ENCODE results near the gene FBXO2.

The FBXO2 gene

DNA sequence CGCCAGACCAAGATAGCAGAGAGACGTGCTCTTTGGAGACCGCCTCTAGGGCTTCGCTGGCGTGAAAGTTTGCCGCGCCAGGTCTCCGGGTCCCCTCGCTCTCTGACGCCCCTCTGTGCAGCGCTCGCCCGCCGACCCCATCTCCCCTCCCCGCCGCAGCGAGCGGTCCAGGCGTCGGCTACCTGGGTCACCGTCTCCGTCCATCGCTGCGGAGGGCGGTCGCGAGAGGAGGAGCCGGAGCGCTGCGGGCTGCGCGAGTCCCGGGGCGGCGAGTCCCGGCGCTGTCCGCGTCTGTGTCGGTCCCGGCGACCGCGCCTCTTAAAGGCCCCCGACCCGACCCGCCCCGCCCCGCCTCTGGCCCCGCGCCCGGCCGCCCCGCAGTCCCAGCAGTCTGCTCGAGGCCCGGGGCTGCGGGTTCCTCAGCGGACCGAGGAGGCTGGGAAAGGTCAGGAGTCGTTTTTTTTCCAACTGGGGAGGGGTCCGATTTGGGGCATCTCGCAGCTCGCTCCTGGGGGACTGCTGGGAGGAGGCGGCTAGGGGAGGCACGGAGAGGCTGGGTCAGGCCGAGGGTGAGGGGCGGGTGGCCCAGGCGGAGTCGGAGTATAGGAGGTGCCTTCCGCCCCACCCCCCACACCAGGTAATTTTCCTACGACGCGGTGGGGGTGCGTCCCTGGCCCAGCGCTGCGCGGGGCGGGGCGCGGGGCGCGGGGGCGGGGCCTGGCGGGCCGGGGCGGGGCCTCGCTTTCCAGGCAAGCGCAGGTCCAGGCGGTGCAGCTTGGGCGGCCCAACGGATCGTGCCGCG lies at the start of gene FBXO2, which contains the start of gene FBXO44:
TSS of gene FBXO2 (minus strand) at position 293 of the 802 bp plus-strand sequence. CDS start at position 204, 89 bp downstream.
TSS of gene FBXO44 (plus strand) at position 741 of the 802 bp plus-strand sequence. CDS start 959 bp downstream, outside the sequence.
- DNase-seq (ENCODE audit: low read depth), result no peak

DNA sequence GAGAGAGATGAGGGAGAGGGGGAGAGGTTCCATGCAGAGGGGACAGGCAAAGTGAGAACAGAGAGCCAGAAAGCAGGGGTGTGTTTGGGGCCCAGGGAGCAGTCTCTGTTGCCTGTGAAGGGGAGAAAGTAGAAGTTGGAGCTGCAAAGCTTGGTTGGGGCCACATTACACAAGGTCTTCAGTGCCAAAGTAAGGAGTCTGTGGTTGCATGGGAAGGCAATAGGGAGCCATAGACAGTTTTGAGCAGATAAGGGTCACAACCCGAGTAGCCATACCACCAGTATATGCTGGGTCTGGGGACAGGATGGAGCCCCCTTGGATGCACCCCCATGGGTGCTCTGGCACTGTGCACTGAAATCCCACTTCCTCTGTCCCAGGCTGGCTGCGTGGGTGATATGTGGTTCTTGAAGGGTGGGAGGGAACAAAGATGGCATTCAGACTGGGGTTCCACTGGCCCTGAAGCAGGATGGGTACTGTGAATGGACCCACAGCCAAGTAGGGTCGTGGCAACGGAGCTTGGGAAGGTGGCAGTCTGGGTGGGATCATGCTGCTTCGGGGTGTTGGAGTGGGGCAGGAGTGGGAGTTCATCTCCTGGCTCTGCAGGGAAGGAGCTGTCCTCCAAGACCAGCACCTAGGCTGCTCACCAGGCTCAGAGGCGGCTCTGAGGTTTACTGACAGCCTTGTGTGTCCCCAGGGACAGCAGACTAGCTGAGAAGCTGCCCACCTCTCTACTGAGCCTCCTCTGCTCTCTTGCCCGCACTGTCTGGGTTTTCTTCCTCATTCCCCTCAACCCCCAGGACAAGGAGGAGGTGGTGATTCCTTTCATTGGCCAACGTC lies 49.3 kb upstream of the FBXO2 start:
- no peak for DNase-seq (ENCODE audit: low read depth)

GRCh38 chr1:11701981-11702803 lies 48.0 kb upstream of the FBXO2 start:
- no peak for DNase-seq (ENCODE audit: low read depth)

GRCh38 chr1:11701551-11701961 lies 47.3 kb upstream of the FBXO2 start:
- DNase-seq (ENCODE audit: low read depth), result no peak

- DNase-seq (ENCODE audit: low read depth), result no peak
These were observed 46.6 kb upstream of the FBXO2 start for GRCh38 chr1:11700601-11701467.

DNA sequence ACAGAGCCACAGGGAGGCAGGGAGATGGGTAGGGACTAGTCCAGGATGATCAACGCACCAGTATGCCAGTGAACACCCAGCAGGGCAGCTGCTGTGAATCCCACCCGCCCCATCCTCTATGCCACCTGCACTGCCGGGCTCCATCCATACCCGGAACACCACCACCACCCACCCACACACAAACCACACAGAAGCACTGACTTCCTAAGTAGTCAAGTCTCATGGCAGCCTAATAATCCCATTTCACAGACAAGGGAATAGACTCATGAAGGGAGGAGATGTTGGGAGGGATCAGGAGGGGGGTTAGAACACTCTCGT lies 43.6 kb upstream of the FBXO2 start:
- DNase-seq (ENCODE audit: low read depth), result no peak

GRCh38 chr1:11697188-11697892 lies 43.1 kb upstream of the FBXO2 start:
- no peak for DNase-seq (ENCODE audit: low read depth)

GRCh38 chr1:11695861-11696260 lies 41.6 kb upstream of the FBXO2 start:
- DNase-seq (ENCODE audit: low read depth), result no peak

GRCh38 chr1:11693917-11694316 lies 39.7 kb upstream of the FBXO2 start:
- no peak for DNase-seq (ENCODE audit: low read depth)

- DNase-seq (ENCODE audit: low read depth), result no peak
These were observed 38.9 kb upstream of the FBXO2 start for GRCh38 chr1:11693024-11693590.

- no peak for DNase-seq (ENCODE audit: low read depth)
These were observed 37.9 kb upstream of the FBXO2 start for GRCh38 chr1:11691928-11692711.

DNA sequence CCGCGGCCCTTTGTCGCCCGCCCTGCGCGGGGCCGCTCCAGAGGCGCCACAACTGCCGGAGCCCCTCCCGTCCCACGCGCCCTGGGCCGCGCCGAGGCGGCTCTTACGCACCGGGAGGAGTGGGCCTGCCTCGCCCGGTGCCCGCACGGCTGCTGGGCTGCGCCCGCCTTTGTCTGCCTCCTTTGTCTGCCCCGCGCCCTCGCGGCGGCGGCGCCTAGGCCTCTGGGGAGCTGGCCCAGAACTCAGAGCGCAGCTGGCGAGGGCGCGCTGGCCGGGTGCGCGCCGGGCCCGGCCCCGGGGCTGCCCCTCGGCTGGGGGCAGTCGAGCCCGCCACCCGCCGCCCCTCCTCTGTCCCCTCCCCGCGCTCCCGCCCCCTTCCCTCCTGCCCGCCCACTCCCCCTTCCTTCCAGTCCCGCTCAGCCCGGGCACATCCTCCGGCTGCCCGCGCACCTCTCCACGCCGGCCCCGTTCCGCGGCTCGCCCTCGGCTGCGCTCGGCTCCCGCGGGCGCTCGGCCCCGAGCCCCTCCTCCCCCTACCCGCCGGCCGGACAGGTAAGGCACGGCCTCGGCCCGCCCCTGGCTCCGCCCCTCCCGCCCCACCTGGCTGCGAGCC lies 37.2 kb upstream of the FBXO2 start, which contains the start of gene DRAXIN:
TSS of gene DRAXIN (plus strand) at position 409 of the 613 bp plus-strand sequence. CDS start 14,549 bp downstream, outside the sequence.
- no peak for DNase-seq (ENCODE audit: low read depth)

DNA sequence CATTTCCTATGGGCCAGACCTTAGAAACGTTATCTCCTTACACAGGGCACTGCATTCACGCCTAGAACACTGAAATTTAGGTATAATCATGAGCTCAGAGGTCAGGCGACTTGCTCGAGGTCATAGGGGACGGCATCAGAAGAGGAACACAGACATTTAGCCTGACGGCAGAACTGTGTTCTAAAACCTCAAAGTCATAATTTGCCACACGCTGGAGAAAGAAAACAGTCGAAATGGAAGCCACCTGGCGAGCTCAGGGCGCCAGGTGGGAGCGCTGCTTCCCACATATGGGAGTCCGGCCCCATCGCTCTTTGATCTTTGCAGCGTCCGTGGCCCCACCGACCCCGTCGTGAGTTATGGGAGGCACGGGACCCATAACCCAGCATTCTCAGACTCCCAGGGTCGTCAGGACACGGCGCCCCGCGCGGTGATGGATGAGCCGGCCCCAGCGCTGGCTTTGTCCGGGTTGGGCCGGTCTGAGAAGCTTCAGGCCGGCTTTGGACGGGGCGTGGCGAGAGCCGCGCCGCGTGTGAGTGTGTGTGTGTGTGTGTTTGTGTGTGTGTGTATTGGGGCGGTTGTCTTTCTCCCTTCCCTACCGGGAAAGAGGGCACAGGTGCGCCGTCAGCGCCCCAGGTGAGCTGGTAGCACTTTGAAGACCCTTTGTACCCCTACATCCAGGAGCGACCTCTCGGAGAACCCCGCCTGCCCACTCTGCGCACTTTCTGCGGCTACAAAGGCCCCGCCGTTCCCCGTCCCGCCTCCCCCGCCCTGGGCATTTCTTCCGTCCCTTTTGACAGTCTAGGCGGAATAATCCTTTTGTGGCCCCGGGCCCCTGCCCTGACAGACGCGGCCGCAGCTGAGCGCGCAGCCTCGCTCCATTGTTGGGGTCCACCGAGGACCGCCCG lies 36.4 kb upstream of the FBXO2 start:
- no peak for DNase-seq (ENCODE audit: low read depth)

DNA sequence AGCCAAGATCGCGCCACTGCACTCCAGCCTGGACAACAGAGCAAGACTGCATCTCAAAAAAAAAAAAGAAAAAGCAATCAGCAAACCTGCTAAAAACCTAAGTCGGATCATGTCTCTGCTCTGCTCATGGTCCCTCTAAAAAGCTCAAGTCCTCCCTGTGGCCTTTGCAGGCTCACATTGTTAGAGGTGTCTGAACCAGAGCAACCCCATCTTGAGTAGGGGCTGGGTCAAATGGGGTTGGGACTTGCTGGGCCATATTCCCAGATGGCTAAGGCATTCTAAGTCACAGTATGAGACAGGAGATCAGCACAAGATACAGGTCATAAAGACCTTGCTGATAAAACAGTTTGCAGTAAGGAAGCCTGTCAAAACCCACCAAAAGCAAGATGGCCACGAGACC lies 34.3 kb upstream of the FBXO2 start:
- DNase-seq (ENCODE audit: low read depth), result no peak

DNA sequence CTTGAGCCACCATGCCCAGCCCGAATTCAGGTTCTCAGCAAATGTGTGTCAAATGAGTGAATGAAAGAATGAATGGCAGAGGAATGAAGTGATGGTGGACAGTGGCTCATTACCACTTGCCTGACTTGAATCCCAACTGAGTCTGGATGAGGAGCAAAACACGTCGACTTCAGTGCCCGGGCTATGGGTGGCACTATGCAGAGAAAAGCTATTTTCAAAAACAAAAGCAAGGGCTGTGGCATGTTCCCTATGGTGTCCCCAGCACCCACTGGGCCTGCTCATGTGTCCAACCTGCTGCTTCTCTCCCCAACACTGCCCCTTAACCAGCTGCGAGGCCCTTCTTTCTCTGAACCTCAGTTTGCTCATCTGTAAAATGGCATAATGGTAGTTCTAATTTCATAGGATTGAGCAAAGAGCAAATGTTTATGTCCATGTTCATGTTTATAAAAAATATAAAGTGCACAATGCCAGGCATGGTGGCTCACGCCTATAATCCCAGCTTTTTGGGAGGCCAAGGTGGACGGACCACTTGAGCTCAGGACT lies 31.1 kb upstream of the FBXO2 start:
- no peak for DNase-seq (ENCODE audit: low read depth)

DNA sequence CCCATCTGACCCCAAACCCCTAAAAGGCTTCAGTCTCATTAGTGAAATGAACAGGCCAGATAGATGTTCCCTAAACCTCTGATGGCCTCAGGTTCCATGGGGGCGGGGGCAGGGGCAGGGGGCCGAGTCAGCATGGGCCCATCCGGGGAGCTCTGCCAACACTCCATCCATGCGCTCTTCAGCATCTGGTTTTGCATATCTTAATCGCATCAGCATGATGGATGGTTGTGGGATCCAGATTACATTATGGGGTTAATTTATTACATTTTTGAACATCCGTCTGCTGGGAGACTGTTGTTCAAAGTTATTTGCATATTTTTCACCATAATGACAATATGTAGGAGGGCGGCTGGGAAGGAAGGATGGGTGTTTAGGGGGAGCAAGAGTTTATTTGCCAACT lies 29.8 kb upstream of the FBXO2 start:
- DNase-seq (ENCODE audit: low read depth), result no peak

GRCh38 chr1:11682799-11683198 lies 28.6 kb upstream of the FBXO2 start:
- no peak for DNase-seq (ENCODE audit: low read depth)

Data from CMK (cell line).